Rectal smooth muscle tissue (tissue), 1 donor: ENCODE data around the gene IL1RAPL2.
"Not testable (repeated sequence)": the region's sequence is repeated elsewhere in the genome, so short reads cannot be mapped to it uniquely, and the experiment has no call there.

Source experiments
- H3K27ac ChIP-seq: one replicate; pipeline ENCODE4 v1.7.0; 2013; ENCODE audit warnings: low read depth, low read length, inconsistent platforms
- H3K27me3 ChIP-seq: one replicate; pipeline ENCODE4 v1.7.0; 2013; ENCODE audit warnings: low read length; ENCODE audit not compliant: control insufficient read depth, insufficient read depth
- H3K36me3 ChIP-seq: one replicate; pipeline ENCODE4 v1.7.0; 2013; ENCODE audit warnings: low read length; ENCODE audit not compliant: control insufficient read depth, insufficient read depth
- H3K4me1 ChIP-seq: one replicate; pipeline ENCODE4 v1.7.0; 2013; ENCODE audit warnings: low read length; ENCODE audit not compliant: control insufficient read depth, insufficient read depth
- H3K4me3 ChIP-seq: one replicate; pipeline ENCODE4 v1.7.0; 2013; ENCODE audit warnings: low read length
- H3K9ac ChIP-seq: one replicate; pipeline ENCODE4 v1.7.0; 2013; ENCODE audit warnings: low read length

The IL1RAPL2 gene

GRCh38 chrX:105765691-105766090, 1199.7 kb downstream of the IL1RAPL2 start:
- Histone ChIP-seq H3K36me3 (no peaks in the 10 kb centered on the region), H3K27me3 (peaks cover 2% of the 10 kb centered on the region)

GRCh38 chrX:105773801-105774200, 1207.8 kb downstream of the IL1RAPL2 start:
- Histone ChIP-seq H3K4me3 (no peak overlapping the region), H3K27me3 (peaks cover 2% of the 10 kb centered on the region), H3K27ac (no peak overlapping the region), H3K36me3 (no peaks in the 10 kb centered on the region), H3K9ac (no peak overlapping the region), H3K4me1 (no peaks in the 10 kb centered on the region)

More at GRCh38 chrX:105765691-105766090, 1199.7 kb downstream of the IL1RAPL2 start:
- Histone ChIP-seq H3K27ac (no peak overlapping the region), H3K4me3 (no peak overlapping the region), H3K9ac (no peak overlapping the region), H3K4me1 (no peaks in the 10 kb centered on the region)

- Histone ChIP-seq H3K27me3 (no peaks in the 10 kb centered on the region), H3K9ac (no peak overlapping the region), H3K4me1 (no peaks in the 10 kb centered on the region)
Observed at GRCh38 chrX:105775679-105776078, 1209.7 kb downstream of the IL1RAPL2 start.

GRCh38 chrX:105781804-105782203, 1215.8 kb downstream of the IL1RAPL2 start:
- Histone ChIP-seq H3K9ac (no peak overlapping the region), H3K27me3 (no peaks in the 10 kb centered on the region), H3K27ac (no peak overlapping the region), H3K4me3 (no peak overlapping the region), H3K36me3 (no peaks in the 10 kb centered on the region), H3K4me1 (no peaks in the 10 kb centered on the region)

More at GRCh38 chrX:105775679-105776078, 1209.7 kb downstream of the IL1RAPL2 start:
- Histone ChIP-seq H3K4me3 (no peak overlapping the region), H3K27ac (no peak overlapping the region), H3K36me3 (no peaks in the 10 kb centered on the region)

GRCh38 chrX:105796877-105797276, 1230.9 kb downstream of the IL1RAPL2 start:
- not testable (repeated sequence) for H3K36me3 ChIP-seq, H3K27me3 ChIP-seq, H3K27ac ChIP-seq, H3K9ac ChIP-seq, H3K4me1 ChIP-seq, H3K4me3 ChIP-seq

- no peak overlapping the region for H3K9ac ChIP-seq
- H3K4me1 ChIP-seq: no peaks in the 10 kb centered on the region
- H3K27ac ChIP-seq: no peak overlapping the region
- no peaks in the 10 kb centered on the region for H3K36me3 ChIP-seq
- no peaks in the 10 kb centered on the region for H3K27me3 ChIP-seq
- no peak overlapping the region for H3K4me3 ChIP-seq
Observed at GRCh38 chrX:105803891-105804290, 1237.9 kb downstream of the IL1RAPL2 start.

- H3K36me3 ChIP-seq, H3K27ac ChIP-seq, H3K4me1 ChIP-seq, H3K27me3 ChIP-seq, H3K4me3 ChIP-seq, H3K9ac ChIP-seq: not testable (repeated sequence)
Observed at GRCh38 chrX:105805655-105806054, 1239.7 kb downstream of the IL1RAPL2 start.

GRCh38 chrX:105816517-105816916, 1250.5 kb downstream of the IL1RAPL2 start:
- Histone ChIP-seq H3K36me3 (no peaks in the 10 kb centered on the region), H3K27ac (no peak overlapping the region), H3K9ac (no peak overlapping the region), H3K27me3 (peaks cover 4% of the 10 kb centered on the region), H3K4me3 (no peak overlapping the region), H3K4me1 (no peaks in the 10 kb centered on the region)
